ENCODE results near the gene THUMPD3.

DNA sequence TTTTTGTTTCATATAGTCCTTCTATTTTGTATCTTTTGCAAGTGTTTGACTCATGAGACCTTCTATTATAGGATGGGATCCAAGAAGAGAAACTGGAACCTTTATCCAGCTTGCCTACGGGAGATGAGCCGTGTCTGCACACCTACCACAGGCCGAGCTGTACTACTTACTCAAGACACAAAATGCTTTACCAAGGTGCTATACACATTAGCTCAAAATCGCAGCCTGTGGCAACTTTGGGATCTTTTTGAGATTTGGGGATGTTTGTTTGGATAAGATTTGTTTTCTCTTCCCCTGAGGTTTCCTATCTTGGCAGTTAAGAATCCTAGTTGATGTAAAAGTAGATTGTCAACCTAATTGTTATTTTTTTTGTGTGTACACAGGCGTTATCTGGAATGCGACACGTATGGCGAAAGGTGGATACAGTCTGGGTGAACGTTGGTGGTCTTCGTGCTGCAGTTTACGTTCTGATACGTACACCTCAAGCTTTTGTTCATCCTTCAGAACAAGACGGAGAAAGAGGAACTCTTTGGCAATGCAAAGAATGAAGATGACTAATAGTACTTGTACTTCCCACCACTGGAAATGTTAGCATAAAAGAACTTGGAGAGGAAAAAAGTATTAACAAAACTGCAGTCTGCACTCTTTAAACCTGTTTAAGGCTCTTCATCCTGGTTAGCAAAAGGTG lies 21.4 kb downstream of the THUMPD3 start:
- no peak for TF ChIP-seq CTCF (IDR thresholded peaks at IDR 0.05)
- no peak for TF ChIP-seq POLR2A (IDR thresholded peaks at IDR 0.05)
- no peak for TF ChIP-seq POLR2AphosphoS5 (IDR thresholded peaks at IDR 0.05; ENCODE audit: insufficient read depth in 1 of 2, low read depth in 1 of 2)

Measured in vagina (tissue), 2 donors.